DND-41 (cell line): Measurements from ENCODE around the gene RYR3.

Experiments
- EZH2 ChIP-seq: IDR thresholded peaks from 3 replicates; pipeline ENCODE4 v1.6.1; 2012; ENCODE audit warnings: borderline replicate concordance, low read depth, mild to moderate bottlenecking, moderate library complexity, low read length, inconsistent platforms; ENCODE audit not compliant: severe bottlenecking
- TF ChIP-seq, protein P1 (sequence below): IDR thresholded peaks from 2 replicates; pipeline ENCODE4 v1.5.1; 2012; ENCODE audit warnings: borderline replicate concordance, low read length, moderate library complexity, mild to moderate bottlenecking; ENCODE audit not compliant: poor library complexity, severe bottlenecking; ENCODE audit errors: extremely low read depth

DNA sequence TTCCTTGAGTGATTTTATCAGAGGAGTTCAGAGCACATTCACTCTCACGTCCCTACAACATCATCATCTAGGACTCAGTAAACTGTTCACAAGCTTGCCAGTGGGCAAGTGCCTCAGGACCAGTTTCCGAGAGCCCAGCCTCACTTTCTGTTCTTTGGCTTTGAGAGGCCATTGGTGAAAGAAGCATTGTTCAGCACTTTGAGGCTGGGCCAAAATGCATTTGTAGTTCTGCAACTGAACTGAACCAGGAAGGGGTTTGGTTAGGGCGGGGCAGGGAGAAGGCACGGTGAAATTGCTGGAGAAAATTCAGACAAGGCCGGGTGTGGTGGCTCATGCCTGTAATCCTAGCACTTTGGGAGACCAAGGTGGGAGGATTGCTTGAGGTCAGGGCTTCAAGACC lies 435.4 kb downstream of the RYR3 start:
- TF ChIP-seq, protein P1, sequence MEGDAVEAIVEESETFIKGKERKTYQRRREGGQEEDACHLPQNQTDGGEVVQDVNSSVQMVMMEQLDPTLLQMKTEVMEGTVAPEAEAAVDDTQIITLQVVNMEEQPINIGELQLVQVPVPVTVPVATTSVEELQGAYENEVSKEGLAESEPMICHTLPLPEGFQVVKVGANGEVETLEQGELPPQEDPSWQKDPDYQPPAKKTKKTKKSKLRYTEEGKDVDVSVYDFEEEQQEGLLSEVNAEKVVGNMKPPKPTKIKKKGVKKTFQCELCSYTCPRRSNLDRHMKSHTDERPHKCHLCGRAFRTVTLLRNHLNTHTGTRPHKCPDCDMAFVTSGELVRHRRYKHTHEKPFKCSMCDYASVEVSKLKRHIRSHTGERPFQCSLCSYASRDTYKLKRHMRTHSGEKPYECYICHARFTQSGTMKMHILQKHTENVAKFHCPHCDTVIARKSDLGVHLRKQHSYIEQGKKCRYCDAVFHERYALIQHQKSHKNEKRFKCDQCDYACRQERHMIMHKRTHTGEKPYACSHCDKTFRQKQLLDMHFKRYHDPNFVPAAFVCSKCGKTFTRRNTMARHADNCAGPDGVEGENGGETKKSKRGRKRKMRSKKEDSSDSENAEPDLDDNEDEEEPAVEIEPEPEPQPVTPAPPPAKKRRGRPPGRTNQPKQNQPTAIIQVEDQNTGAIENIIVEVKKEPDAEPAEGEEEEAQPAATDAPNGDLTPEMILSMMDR, result no peak
- TF ChIP-seq EZH2, result no peak
